DND-41 (cell line): ENCODE data around the gene AUTS2.

Experiments used
- ATAC-seq: fragments of 200-7000 bp; cut with Tn5 transposase; 3 replicates; pipeline ENCODE4 v1.9.1; 2021; ENCODE audit warnings: low read depth; ENCODE audit not compliant: insufficient read depth
- DNase-seq: peaks from one replicate; pipeline ENCODE4 v3.0.0-alpha.2; 2020
- H2AFZ ChIP-seq: 2 replicates; pipeline ENCODE4 v1.6.0; 2012; ENCODE audit warnings: low read depth, low read length
- H3K27ac ChIP-seq: 2 replicates; pipeline ENCODE4 v1.5.1; 2012; ENCODE audit warnings: low read length, inconsistent platforms
- H3K27me3 ChIP-seq: fragments of 200-600 bp; sonication (generic); 2 replicates; pipeline ENCODE4 v1.6.0; 2012; ENCODE audit warnings: low read length, mild to moderate bottlenecking, inconsistent platforms; ENCODE audit not compliant: insufficient read depth, poor library complexity
- H3K36me3 ChIP-seq: 2 replicates; pipeline ENCODE4 v1.5.1; 2012; ENCODE audit warnings: low read length, inconsistent platforms; ENCODE audit not compliant: insufficient read depth
- H3K4me1 ChIP-seq: 2 replicates; pipeline ENCODE4 v1.5.1; 2012; ENCODE audit warnings: mild to moderate bottlenecking, low read length; ENCODE audit not compliant: insufficient read depth
- H3K4me2 ChIP-seq: 2 replicates; pipeline ENCODE4 v1.6.0; 2012; ENCODE audit warnings: mild to moderate bottlenecking, moderate library complexity, low read length, inconsistent platforms; ENCODE audit not compliant: insufficient read depth
- H3K4me3 ChIP-seq, 2 experiments: fragments of 200-600 bp in 1 of 2; shearing (Covaris generic) in 1 of 2; 2 replicates each; pipeline ENCODE4 v1.5.1; 2012 to 2016; ENCODE audit warnings: inconsistent platforms in 2 of 2, low read length in 2 of 2, mild to moderate bottlenecking in 2 of 2, low read depth in 1 of 2, moderate library complexity in 1 of 2
- H3K79me2 ChIP-seq: 2 replicates; pipeline ENCODE4 v1.6.0; 2012; ENCODE audit warnings: low read length, inconsistent platforms; ENCODE audit not compliant: insufficient read depth
- H3K9ac ChIP-seq: 2 replicates; pipeline ENCODE4 v1.6.0; 2012; ENCODE audit warnings: low read depth, mild to moderate bottlenecking, inconsistent platforms, low read length, moderate library complexity
- H3K9me3 ChIP-seq: 2 replicates; pipeline ENCODE4 v1.5.1; 2012; ENCODE audit warnings: low read length, moderate library complexity, mild to moderate bottlenecking, inconsistent platforms; ENCODE audit not compliant: insufficient read depth, severe bottlenecking
- H4K20me1 ChIP-seq: 2 replicates; pipeline ENCODE4 v1.6.0; 2012; ENCODE audit warnings: low read length; ENCODE audit not compliant: insufficient read depth
- EZH2 ChIP-seq: IDR thresholded peaks from 3 replicates; pipeline ENCODE4 v1.6.1; 2012; ENCODE audit warnings: borderline replicate concordance, low read depth, mild to moderate bottlenecking, moderate library complexity, low read length, inconsistent platforms; ENCODE audit not compliant: severe bottlenecking
- TF ChIP-seq, protein P1 (sequence below): IDR thresholded peaks from 2 replicates; pipeline ENCODE4 v1.5.1; 2012; ENCODE audit warnings: borderline replicate concordance, low read length, moderate library complexity, mild to moderate bottlenecking; ENCODE audit not compliant: poor library complexity, severe bottlenecking; ENCODE audit errors: extremely low read depth

The AUTS2 gene

GRCh38 chr7:70285187-70285586, 686.9 kb downstream of the AUTS2 start:
- Histone ChIP-seq H3K36me3 (no peaks in the 10 kb centered on the region), H3K4me3 (no peak overlapping the region), H3K79me2 (no peaks in the 10 kb centered on the region), H3K9me3 (no peaks in the 10 kb centered on the region), H3K4me2 (no peak overlapping the region), H3K27ac (no peak overlapping the region), H2AFZ (no peak overlapping the region), H3K9ac (no peak overlapping the region), H3K27me3 (no peaks in the 10 kb centered on the region), H4K20me1 (no peaks in the 10 kb centered on the region), H3K4me1 (no peaks in the 10 kb centered on the region)
- ATAC-seq (no peak), DNase-seq (no peak)
- TF ChIP-seq, protein P1, sequence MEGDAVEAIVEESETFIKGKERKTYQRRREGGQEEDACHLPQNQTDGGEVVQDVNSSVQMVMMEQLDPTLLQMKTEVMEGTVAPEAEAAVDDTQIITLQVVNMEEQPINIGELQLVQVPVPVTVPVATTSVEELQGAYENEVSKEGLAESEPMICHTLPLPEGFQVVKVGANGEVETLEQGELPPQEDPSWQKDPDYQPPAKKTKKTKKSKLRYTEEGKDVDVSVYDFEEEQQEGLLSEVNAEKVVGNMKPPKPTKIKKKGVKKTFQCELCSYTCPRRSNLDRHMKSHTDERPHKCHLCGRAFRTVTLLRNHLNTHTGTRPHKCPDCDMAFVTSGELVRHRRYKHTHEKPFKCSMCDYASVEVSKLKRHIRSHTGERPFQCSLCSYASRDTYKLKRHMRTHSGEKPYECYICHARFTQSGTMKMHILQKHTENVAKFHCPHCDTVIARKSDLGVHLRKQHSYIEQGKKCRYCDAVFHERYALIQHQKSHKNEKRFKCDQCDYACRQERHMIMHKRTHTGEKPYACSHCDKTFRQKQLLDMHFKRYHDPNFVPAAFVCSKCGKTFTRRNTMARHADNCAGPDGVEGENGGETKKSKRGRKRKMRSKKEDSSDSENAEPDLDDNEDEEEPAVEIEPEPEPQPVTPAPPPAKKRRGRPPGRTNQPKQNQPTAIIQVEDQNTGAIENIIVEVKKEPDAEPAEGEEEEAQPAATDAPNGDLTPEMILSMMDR, result no peak
- no peak for TF ChIP-seq EZH2

- no peak for ATAC-seq
- no peak overlapping the region for H3K27ac ChIP-seq
- no peak overlapping the region for H3K4me3 ChIP-seq
- H2AFZ ChIP-seq, result no peak overlapping the region
- no peaks in the 10 kb centered on the region for H3K79me2 ChIP-seq
- TF ChIP-seq, protein P1, result no peak
- no peak for TF ChIP-seq EZH2
- H3K4me1 ChIP-seq, result no peaks in the 10 kb centered on the region
- no peak for DNase-seq
- no peaks in the 10 kb centered on the region for H3K9me3 ChIP-seq
- H4K20me1 ChIP-seq, result no peaks in the 10 kb centered on the region
- H3K4me2 ChIP-seq, result no peak overlapping the region
- no peaks in the 10 kb centered on the region for H3K27me3 ChIP-seq
- H3K9ac ChIP-seq, result no peak overlapping the region
- H3K36me3 ChIP-seq, result no peaks in the 10 kb centered on the region
Observed at GRCh38 chr7:70285854-70286253, 687.6 kb downstream of the AUTS2 start.

DNA sequence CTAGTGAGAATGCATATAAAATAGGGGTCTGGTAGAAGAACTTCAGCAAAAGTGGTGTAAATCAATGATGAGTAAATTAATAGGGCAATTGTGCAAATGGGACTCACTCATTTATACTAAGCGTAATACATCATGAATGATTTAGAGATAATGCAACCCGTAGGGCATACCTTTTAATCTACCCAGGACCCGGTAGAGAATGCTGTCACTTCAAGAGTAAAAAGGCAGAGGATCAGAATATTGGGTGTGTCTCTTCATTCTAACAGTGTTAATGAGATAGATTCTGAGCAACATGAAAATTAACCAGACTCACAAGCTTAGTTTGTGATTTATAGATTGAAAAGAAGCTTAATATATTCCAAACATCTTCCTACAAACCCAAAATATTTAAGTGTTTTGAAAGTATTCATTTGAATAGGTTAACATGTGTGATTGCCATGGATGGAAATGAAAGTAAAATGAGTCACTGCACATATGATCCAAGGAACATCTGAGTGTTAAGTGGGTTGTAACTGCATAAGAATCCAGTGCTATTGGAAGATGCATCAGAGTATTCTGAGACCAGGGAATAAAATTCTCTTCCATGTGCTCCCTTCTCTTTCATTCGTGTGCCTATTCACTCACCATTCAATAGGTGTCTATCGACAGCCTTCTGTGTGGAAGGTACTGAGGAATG, 690.6 kb downstream of the AUTS2 start:
- no peak overlapping the region for H3K4me3 ChIP-seq
- H3K27ac ChIP-seq, result no peak overlapping the region
- no peak overlapping the region for H3K9ac ChIP-seq
- no peaks in the 10 kb centered on the region for H4K20me1 ChIP-seq
- no peaks in the 10 kb centered on the region for H3K4me1 ChIP-seq
- H3K27me3 ChIP-seq, result no peaks in the 10 kb centered on the region
- TF ChIP-seq, protein P1, result no peak
- TF ChIP-seq EZH2, result no peak
- H3K36me3 ChIP-seq, result no peaks in the 10 kb centered on the region
- H3K9me3 ChIP-seq, result no peaks in the 10 kb centered on the region
- DNase-seq (no peak), ATAC-seq (no peak)
- no peaks in the 10 kb centered on the region for H3K79me2 ChIP-seq
- H3K4me2 ChIP-seq, result no peak overlapping the region
- H2AFZ ChIP-seq, result no peak overlapping the region

DNA sequence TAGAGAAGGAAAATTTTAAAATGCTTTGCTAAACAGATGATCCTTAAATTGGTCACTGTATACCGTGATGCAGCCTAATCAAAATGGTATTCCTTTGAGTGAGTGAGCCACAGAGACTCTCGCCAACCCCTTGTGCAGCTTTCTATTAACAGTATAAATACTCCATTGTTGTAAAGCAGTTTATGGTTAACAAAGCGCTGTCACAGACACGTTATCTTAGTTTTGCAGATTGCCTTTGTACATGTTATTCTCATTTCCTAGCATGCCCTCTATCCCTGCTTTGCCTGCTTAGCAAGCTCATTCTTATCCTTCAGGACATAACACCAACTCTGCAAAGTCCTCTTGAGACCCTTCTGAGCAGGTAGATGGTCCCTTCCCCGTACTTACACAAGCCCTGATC, 694.4 kb downstream of the AUTS2 start:
- no peaks in the 10 kb centered on the region for H3K27me3 ChIP-seq
- H3K36me3 ChIP-seq, result no peaks in the 10 kb centered on the region
- H3K9ac ChIP-seq, result no peak overlapping the region
- H3K9me3 ChIP-seq, result no peaks in the 10 kb centered on the region
- no peak overlapping the region for H2AFZ ChIP-seq
- no peak for TF ChIP-seq EZH2
- TF ChIP-seq, protein P1, result no peak
- H4K20me1 ChIP-seq, result no peaks in the 10 kb centered on the region
- no peak overlapping the region for H3K4me2 ChIP-seq
- no peak for DNase-seq
- no peak overlapping the region for H3K27ac ChIP-seq
- H3K79me2 ChIP-seq, result no peaks in the 10 kb centered on the region
- no peak overlapping the region for H3K4me3 ChIP-seq
- ATAC-seq, result no peak
- no peaks in the 10 kb centered on the region for H3K4me1 ChIP-seq
